ENCODE results near the gene GAS2L3.

- TF ChIP-seq BHLHE40 (IDR thresholded peaks at IDR 0.05; ENCODE audit: borderline replicate concordance) (no peak), ZNF384 (IDR thresholded peaks at IDR 0.05) (no peak), FOXM1 (IDR thresholded peaks at IDR 0.05; ENCODE audit: borderline replicate concordance) (no peak), TARDBP (IDR thresholded peaks at IDR 0.05) (no peak), ARNT (IDR thresholded peaks at IDR 0.05) (no peak), PKNOX1 (IDR thresholded peaks at IDR 0.05) (no peak)
Observed at GRCh38 chr12:100656141-100656540, 82.7 kb downstream of the GAS2L3 start.

Measured in HEK293T (cell line).